H1 (cell line): Measurements from ENCODE around the gene HIVEP2. TPM values are rescaled to one million over a fixed set of nuclear protein-coding genes. Genes with fewer than 3 reads are reported as not detected.

Source experiments
- CTCF ChIA-PET: fragments of 300-600 bp; sonication (Branson Sonifier 250); formaldehyde crosslinking; loops from one replicate; lab custom pipeline; 2021; ENCODE audit not compliant: partially characterized antibody; lab: Charles Lee
- POLR2A ChIA-PET: fragments of 300-600 bp; sonication (Branson Sonifier 250); formaldehyde crosslinking; loops from one replicate; lab custom pipeline; 2021; ENCODE audit warnings: inconsistent platforms; ENCODE audit not compliant: partially characterized antibody; lab: Charles Lee
- DNase-seq, 2 experiments: peaks; one replicate each; pipeline versions ENCODE4 v3.0.0 to v3.0.0-alpha.2; 2010 to 2022; ENCODE audit warnings: low spot score in 2 of 2, low read depth in 1 of 2, mixed read lengths in 1 of 2
- FAIRE-seq: peaks from 2 replicates; lab custom pipeline; 2011; peaks lifted over from hg19 to GRCh38; lab: Jason Lieb, UNC
- H2AFZ ChIP-seq: 2 replicates; pipeline ENCODE4 v1.8.1; 2012; ENCODE audit warnings: low read length, inconsistent platforms
- H2AK5ac ChIP-seq: 2 replicates; pipeline ENCODE4 v1.6.1; 2013; ENCODE audit warnings: low read depth, low read length
- H2BK120ac ChIP-seq: replicated peaks from 2 replicates; pipeline ENCODE3; 2013; ENCODE audit warnings: low read depth, low read length, inconsistent platforms
- H2BK12ac ChIP-seq: 2 replicates; pipeline ENCODE4 v1.6.1; 2013; ENCODE audit warnings: low read depth, low read length
- H2BK15ac ChIP-seq: 2 replicates; pipeline ENCODE4 v1.6.1; 2013; ENCODE audit warnings: low read length
- H2BK20ac ChIP-seq: 2 replicates; pipeline ENCODE4 v1.6.1; 2013; ENCODE audit warnings: low read length
- H2BK5ac ChIP-seq: 2 replicates; pipeline ENCODE4 v1.6.1; 2013; ENCODE audit warnings: low read depth, low read length
- H3K14ac ChIP-seq: 2 replicates; pipeline ENCODE4 v1.6.1; 2013; ENCODE audit warnings: inconsistent platforms; ENCODE audit not compliant: insufficient read length
- H3K18ac ChIP-seq: 2 replicates; pipeline ENCODE4 v1.6.1; 2013; ENCODE audit warnings: low read length; ENCODE audit errors: extremely low read depth
- H3K23ac ChIP-seq: 2 replicates; pipeline ENCODE4 v1.6.1; 2013; ENCODE audit warnings: inconsistent platforms; ENCODE audit not compliant: insufficient read length
- H3K23me2 ChIP-seq: 2 replicates; pipeline ENCODE4 v1.6.1; 2013; ENCODE audit warnings: low read depth, low read length
- H3K27ac ChIP-seq: 2 replicates; pipeline ENCODE4 v1.6.1; 2011; ENCODE audit warnings: low read depth, low read length, inconsistent platforms
- H3K27me3 ChIP-seq, 4 experiments: replicated peaks in 1 of 4; 1 replicate in 1 of 4; 2 replicates in 3 of 4; pipeline versions ENCODE4 v1.6.1 to v1.8.1; 2011 to 2013; ENCODE audit warnings: low read length in 3 of 4, mild to moderate bottlenecking in 3 of 4, inconsistent platforms in 2 of 4, mixed read lengths in 2 of 4, moderate library complexity in 1 of 4; ENCODE audit not compliant: control insufficient read depth in 3 of 4, insufficient read depth in 3 of 4; ENCODE audit errors: extremely low read depth in 1 of 4
- H3K36me3 ChIP-seq, 4 experiments: 2 replicates each; pipeline versions ENCODE4 v1.6.1 to v1.8.1; 2011 to 2013; ENCODE audit warnings: mild to moderate bottlenecking in 4 of 4, low read length in 3 of 4, moderate library complexity in 2 of 4, control low read depth in 1 of 4, inconsistent platforms in 1 of 4; ENCODE audit not compliant: insufficient read depth in 4 of 4, control insufficient read depth in 2 of 4
- H3K4ac ChIP-seq: replicated peaks from 2 replicates; pipeline ENCODE3; 2013; ENCODE audit warnings: low read length, low read depth, mixed read lengths, inconsistent platforms; ENCODE audit not compliant: insufficient read length
- H3K4me1 ChIP-seq, 4 experiments: replicated peaks in 1 of 4; 1 replicate in 1 of 4; 2 replicates in 3 of 4; pipeline versions ENCODE4 v1.6.1 to v1.8.1; 2011 to 2013; ENCODE audit warnings: low read length in 3 of 4, inconsistent platforms in 2 of 4, mixed read lengths in 1 of 4; ENCODE audit not compliant: insufficient read depth in 4 of 4, control insufficient read depth in 3 of 4
- H3K4me2 ChIP-seq, 2 experiments: 2 replicates each; pipeline versions ENCODE4 v1.6.1 to v1.8.1; 2011 to 2013; ENCODE audit warnings: low read depth in 2 of 2, low read length in 2 of 2, control low read depth in 1 of 2, inconsistent platforms in 1 of 2, mild to moderate bottlenecking in 1 of 2; ENCODE audit not compliant: insufficient read depth in 1 of 2
- H3K4me3 ChIP-seq, 4 experiments: fragments of 200-600, 300-600 bp in 1 of 4; sonication (generic), shearing (Covaris generic), sonication (Bioruptor Twin) in 1 of 4; 2 replicates each; pipeline versions ENCODE4 v1.5.1 to v1.8.1; 2011 to 2016; ENCODE audit warnings: low read length in 4 of 4, low read depth in 3 of 4, control low read depth in 2 of 4, inconsistent platforms in 2 of 4, mild to moderate bottlenecking in 2 of 4, mixed read lengths in 1 of 4, moderate library complexity in 1 of 4; ENCODE audit not compliant: insufficient read depth in 2 of 4; ENCODE audit errors: extremely low read depth in 1 of 4
- H3K56ac ChIP-seq: replicated peaks from 2 replicates; pipeline ENCODE3; 2013; ENCODE audit warnings: low read depth, mild to moderate bottlenecking, mixed read lengths, low read length, inconsistent platforms; ENCODE audit not compliant: insufficient read length
- H3K79me1 ChIP-seq: 2 replicates; pipeline ENCODE4 v1.6.1; 2013; ENCODE audit warnings: low read depth, low read length, control low read depth
- H3K79me2 ChIP-seq, 2 experiments: 2 replicates each; pipeline versions ENCODE4 v1.6.1 to v1.8.1; 2012 to 2013; ENCODE audit warnings: low read length in 2 of 2, mild to moderate bottlenecking in 2 of 2, inconsistent platforms in 1 of 2; ENCODE audit not compliant: insufficient read depth in 2 of 2, control insufficient read depth in 1 of 2
- H3K9ac ChIP-seq, 4 experiments: replicated peaks in 1 of 4; 1 replicate in 1 of 4; 2 replicates in 3 of 4; pipeline versions ENCODE4 v1.6.1 to v1.8.1; 2011 to 2013; ENCODE audit warnings: low read depth in 3 of 4, low read length in 3 of 4, control low read depth in 2 of 4, mild to moderate bottlenecking in 2 of 4, moderate library complexity in 2 of 4, inconsistent platforms in 1 of 4; ENCODE audit errors: extremely low read depth in 1 of 4
- H3K9me3 ChIP-seq, 2 experiments: 2 replicates each; pipeline versions ENCODE4 v1.6.1 to v1.8.1; 2012 to 2013; ENCODE audit warnings: mild to moderate bottlenecking in 2 of 2, moderate library complexity in 2 of 2, control low read depth in 1 of 2, inconsistent platforms in 1 of 2, low read depth in 1 of 2, low read length in 1 of 2, mixed read lengths in 1 of 2; ENCODE audit not compliant: insufficient read depth in 2 of 2
- H4K20me1 ChIP-seq, 2 experiments: replicated peaks in 1 of 2; 2 replicates each; pipeline versions ENCODE3 to v1.8.1; 2011 to 2013; ENCODE audit warnings: inconsistent platforms in 2 of 2, low read length in 2 of 2, mild to moderate bottlenecking in 1 of 2; ENCODE audit not compliant: insufficient read depth in 2 of 2, control insufficient read depth in 1 of 2
- H4K5ac ChIP-seq: 2 replicates; pipeline ENCODE4 v1.6.1; 2013; ENCODE audit warnings: low read length, low read depth, mixed read lengths, inconsistent platforms; ENCODE audit not compliant: insufficient read length
- H4K8ac ChIP-seq: 2 replicates; pipeline ENCODE4 v1.8.0; 2013; ENCODE audit warnings: mild to moderate bottlenecking, moderate library complexity, low read length, inconsistent platforms; ENCODE audit not compliant: insufficient read depth; ENCODE audit errors: extremely low read depth
- H4K91ac ChIP-seq: replicated peaks from 2 replicates; pipeline ENCODE3; 2013; ENCODE audit warnings: low read length, mixed read lengths, inconsistent platforms; ENCODE audit not compliant: insufficient read length
- CBX5 ChIP-seq: fragments of 300-800, 300-1000 bp; sonication (generic); IDR thresholded peaks from 2 replicates; pipeline ENCODE4 v1.7.1; 2016; ENCODE audit warnings: antibody characterized with exemption, low read length, low read depth
- CBX8 ChIP-seq: fragments of 300-800, 300-1000 bp; sonication (generic); IDR thresholded peaks from 2 replicates; pipeline ENCODE4 v1.7.1; 2016; ENCODE audit warnings: low read depth, low read length, borderline replicate concordance
- EP300 ChIP-seq, 2 experiments: IDR thresholded peaks; 1 replicate in 1 of 2; 2 replicates in 1 of 2; pipeline ENCODE4 v1.6.1; 2011 to 2012; ENCODE audit warnings: low read depth in 2 of 2, low read length in 2 of 2, mild to moderate bottlenecking in 2 of 2, borderline replicate concordance in 1 of 2, inconsistent platforms in 1 of 2, moderate library complexity in 1 of 2
- TEAD4 ChIP-seq: IDR thresholded peaks from 2 replicates; pipeline ENCODE4 v1.6.1; 2012; ENCODE audit warnings: low read depth, low read length, inconsistent platforms, mixed read lengths
- WGBS, 2 experiments: shearing (Covaris generic) in 1 of 2; methylation state at CpG; one replicate each; pipeline versions ENCODE4 v1.1.6 to v1.1.7; 2013 to 2015; ENCODE audit warnings: low lambda C conversion rate in 2 of 2, mixed read lengths in 2 of 2, inconsistent platforms in 1 of 2, low coverage in 1 of 2, missing lambda C conversion rate in 1 of 2; ENCODE audit not compliant: insufficient replicate concordance in 2 of 2, insufficient coverage in 1 of 2, insufficient read length in 1 of 2; ENCODE audit errors: extremely low coverage in 1 of 2, missing lambda C conversion rate in 1 of 2; 5-methylcytosine and 5-hydroxymethylcytosine counted together
- polyA plus RNA-seq, 7 experiments: library from polyadenylated mRNA; depleted of rRNA in 3 of 7; stranded (reverse) in 5 of 7; unstranded in 2 of 7; fragments of >200 nt in 5 of 7; fragments of 200-250 nt in 2 of 7; gene quantifications; 1 replicate in 5 of 7; 2 replicates in 1 of 7; 4 replicates in 1 of 7; pipeline versions ENCODE4 v1.2.1 to v1.2.3, GENCODE V29; 2011 to 2013; ENCODE audit warnings: missing spikeins in 2 of 7, mixed read lengths in 2 of 7
- total RNA-seq: library from RNA; stranded (reverse); fragmentation: NEBNext Ultra II Directional; extraction: Animal tissue kit (Norgen Biotek cat#: 25700); gene quantifications from 2 replicates; pipeline ENCODE4 v1.2.1, GENCODE V29; 2021

HIVEP2 gene
- total and polyA plus RNA-seq, 2 of the 8 experiments (the other 6 are each of a cell fraction or from before 2014, with no cell fraction given): 2.2 to 6.1 TPM

DNA sequence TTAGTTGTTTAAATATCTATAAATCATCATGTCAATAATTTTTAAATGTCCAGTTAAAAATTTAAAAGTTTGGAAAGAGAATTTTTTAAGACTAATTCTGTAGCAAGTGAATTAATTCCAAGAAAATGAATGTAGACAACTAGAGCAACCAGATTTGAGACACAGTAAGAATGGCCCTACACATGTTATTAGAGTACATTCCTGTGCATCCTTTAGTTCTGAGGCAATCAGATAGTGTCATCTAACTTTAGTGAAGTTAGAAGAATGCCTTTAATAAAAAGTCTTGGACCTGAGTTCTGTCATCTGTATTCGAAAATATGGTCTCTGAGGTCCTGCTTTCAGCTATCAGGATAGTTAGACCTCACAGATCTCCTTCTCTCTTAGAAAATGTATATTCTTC, 63.7 kb downstream of the HIVEP2 start:
- H2BK15ac ChIP-seq: no peak overlapping the region
- H4K8ac ChIP-seq: no peak overlapping the region
- H3K4me1 ChIP-seq: peaks cover 4 to 17% (median 10%) of the 10 kb centered on the region in 4 experiments; a peak in 5 of 7 replicates
- H3K9me3 ChIP-seq: no peaks in the 10 kb centered on the region
- H4K20me1 ChIP-seq: no peaks in the 10 kb centered on the region
- no peak overlapping the region for H3K56ac ChIP-seq
- TF ChIP-seq EP300 (IDR thresholded peaks at IDR 0.05; ENCODE audit: borderline replicate concordance in 1 of 2, low read depth in 2 of 2, low read length in 2 of 2) (no peak), TEAD4 (no peak), CBX8 (no peak), CBX5 (no peak)
- POLR2A ChIA-PET: no interaction called here
- no peak overlapping the region for H2AK5ac ChIP-seq
- no peak overlapping the region for H4K5ac ChIP-seq
- H2BK20ac ChIP-seq: no peak overlapping the region
- no peak overlapping the region for H3K27ac ChIP-seq
- DNase-seq (no peak), FAIRE-seq (no peak)
- H3K9ac ChIP-seq: no peak overlapping the region
- no peak overlapping the region for H3K4ac ChIP-seq
- CTCF ChIA-PET: interaction anchor here (1.1 to 2.9 kb wide), 3 partner anchors 8 to 61 kb away, joined by 3 to 8 read pairs (median 7); no protein-coding TSS in a partner anchor
- no peak overlapping the region for H3K23ac ChIP-seq
- no peak overlapping the region for H3K4me3 ChIP-seq
- H3K79me2 ChIP-seq: no peaks in the 10 kb centered on the region; a peak in 1 of 4 replicates
- no peaks in the 10 kb centered on the region; the same call in 1 of the 2 replicates for H3K79me1 ChIP-seq
- H3K23me2 ChIP-seq: no peaks in the 10 kb centered on the region
- 88% methylated on average over 1 of the region's 1 CpG; no CpG with 5 or more reads in 1 of the 2 experiments for WGBS, 2 experiments
- H2BK12ac ChIP-seq: no peak overlapping the region
- no peak overlapping the region for H2BK120ac ChIP-seq
- H3K36me3 ChIP-seq: no peaks in the 10 kb centered on the region
- no peak overlapping the region for H4K91ac ChIP-seq
- no peak overlapping the region for H3K4me2 ChIP-seq
- no peak overlapping the region for H2BK5ac ChIP-seq
- no peaks in the 10 kb centered on the region for H3K27me3 ChIP-seq
- H3K14ac ChIP-seq: no peak overlapping the region
- H2AFZ ChIP-seq: no peak overlapping the region
- no peak overlapping the region for H3K18ac ChIP-seq
